ENCODE measurements around the gene STYXL1. TPM values are rescaled to one million over a fixed set of nuclear protein-coding genes. Genes with fewer than 3 reads are reported as not detected.

Gene STYXL1
- total RNA-seq, 3 donors from 2014 or later = 27.5 to 38.3 (median 28.3) TPM

DNA sequence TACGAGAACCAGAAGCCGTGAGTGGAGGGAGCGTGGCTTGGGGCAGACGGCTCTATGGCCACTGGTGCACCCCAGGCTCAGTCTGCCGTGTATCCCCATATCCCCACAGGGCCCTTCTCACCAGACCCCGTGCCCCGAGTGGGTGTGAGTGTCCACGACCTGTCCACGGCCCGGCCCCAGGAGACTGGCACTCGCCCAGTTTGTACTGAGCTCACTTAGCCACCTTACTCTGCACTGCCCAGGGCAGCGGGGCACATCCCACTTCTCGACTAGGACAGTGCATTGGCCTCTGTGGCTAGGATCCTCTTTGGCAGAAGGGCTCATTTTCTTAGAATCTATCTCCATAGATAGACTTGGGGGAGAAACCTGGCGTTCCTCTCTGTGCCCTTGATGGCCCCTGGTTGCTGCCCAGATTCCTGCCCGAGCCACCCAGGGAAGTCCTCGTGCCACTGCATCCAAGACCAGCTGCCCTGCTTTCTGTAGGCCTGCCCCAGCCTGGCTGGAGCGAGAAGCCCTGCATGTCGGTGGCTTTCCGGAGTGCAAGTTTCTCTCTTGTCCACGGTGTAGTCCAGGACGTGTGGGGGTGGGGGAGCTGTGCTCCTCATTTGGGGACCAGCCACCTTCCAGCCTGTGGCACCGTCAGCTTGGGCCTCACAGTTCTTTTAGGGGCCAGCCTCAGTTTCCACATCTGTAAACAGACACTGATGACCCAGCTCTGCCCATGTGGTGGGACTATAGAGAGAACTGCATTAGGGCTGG is 65.3 kb downstream of the STYXL1 start:
- H3K36me3 ChIP-seq = peaks cover 24% of the 10 kb centered on the region
- H3K4me1 ChIP-seq = no peaks in the 10 kb centered on the region
- intact Hi-C loops (cut with DNase I; ENCODE audit: low total_unique reads) = no loop called here
- H3K27me3 ChIP-seq = no peaks in the 10 kb centered on the region
- no peaks in the 10 kb centered on the region for H3K9me3 ChIP-seq
- H3K4me3 ChIP-seq = no peak overlapping the region
- TF ChIP-seq POLR2A (IDR thresholded peaks at IDR 0.05) = no peak
- TF ChIP-seq, protein P1, sequence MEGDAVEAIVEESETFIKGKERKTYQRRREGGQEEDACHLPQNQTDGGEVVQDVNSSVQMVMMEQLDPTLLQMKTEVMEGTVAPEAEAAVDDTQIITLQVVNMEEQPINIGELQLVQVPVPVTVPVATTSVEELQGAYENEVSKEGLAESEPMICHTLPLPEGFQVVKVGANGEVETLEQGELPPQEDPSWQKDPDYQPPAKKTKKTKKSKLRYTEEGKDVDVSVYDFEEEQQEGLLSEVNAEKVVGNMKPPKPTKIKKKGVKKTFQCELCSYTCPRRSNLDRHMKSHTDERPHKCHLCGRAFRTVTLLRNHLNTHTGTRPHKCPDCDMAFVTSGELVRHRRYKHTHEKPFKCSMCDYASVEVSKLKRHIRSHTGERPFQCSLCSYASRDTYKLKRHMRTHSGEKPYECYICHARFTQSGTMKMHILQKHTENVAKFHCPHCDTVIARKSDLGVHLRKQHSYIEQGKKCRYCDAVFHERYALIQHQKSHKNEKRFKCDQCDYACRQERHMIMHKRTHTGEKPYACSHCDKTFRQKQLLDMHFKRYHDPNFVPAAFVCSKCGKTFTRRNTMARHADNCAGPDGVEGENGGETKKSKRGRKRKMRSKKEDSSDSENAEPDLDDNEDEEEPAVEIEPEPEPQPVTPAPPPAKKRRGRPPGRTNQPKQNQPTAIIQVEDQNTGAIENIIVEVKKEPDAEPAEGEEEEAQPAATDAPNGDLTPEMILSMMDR (IDR thresholded peaks at IDR 0.05) = no peak
- no peak for TF ChIP-seq POLR2AphosphoS5 (IDR thresholded peaks at IDR 0.05)
- H3K27ac ChIP-seq = no peak overlapping the region
- no peak for DNase-seq (ENCODE audit: low spot score in 2 of 2)

DNA sequence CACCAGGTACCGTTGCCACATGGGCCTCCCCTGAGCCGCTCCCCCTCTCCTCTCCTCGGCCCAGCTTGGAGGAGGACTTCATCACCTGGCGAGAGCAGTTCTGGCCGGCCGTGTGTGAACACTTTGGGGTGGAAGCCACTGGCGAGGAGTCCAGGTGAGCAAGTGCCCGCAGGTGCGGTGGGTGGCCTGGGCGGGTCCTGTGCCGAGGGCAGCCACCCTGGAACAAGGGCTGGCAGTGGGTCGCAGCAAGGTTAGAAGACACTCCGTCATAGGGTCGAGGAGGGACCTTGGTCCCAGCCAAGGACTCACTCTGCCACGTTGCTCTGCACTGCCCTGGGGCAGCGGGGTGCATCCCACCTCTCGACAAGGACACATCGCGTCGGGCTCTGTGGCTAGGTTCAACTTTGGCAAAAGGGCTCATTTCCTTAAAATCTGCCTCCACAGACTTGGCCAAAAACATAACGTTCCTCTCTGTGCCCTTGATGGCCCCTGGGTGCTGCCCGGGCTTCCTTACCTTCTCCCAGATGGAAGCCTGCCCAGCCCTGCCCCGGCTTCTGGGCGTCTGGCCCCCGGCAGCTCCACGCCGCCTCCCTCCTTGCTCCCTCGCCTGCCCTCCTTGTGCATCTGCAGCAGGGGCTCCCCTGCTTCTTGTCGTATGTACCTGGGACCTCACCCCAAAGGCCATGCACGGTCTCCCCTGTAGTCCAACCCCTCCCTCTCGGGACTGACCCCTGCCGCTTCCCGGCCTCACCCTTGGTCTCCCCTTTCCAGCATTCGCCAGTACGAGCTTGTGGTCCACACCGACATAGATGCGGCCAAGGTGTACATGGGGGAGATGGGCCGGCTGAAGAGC is 66.1 kb downstream of the STYXL1 start:
- Histone ChIP-seq H3K27me3 (no peaks in the 10 kb centered on the region), H3K36me3 (peaks cover 22% of the 10 kb centered on the region), H3K4me3 (no peak overlapping the region), H3K9me3 (no peaks in the 10 kb centered on the region), H3K27ac (no peak overlapping the region), H3K4me1 (no peaks in the 10 kb centered on the region)
- DNase-seq (ENCODE audit: low spot score in 2 of 2) = no peak
- TF ChIP-seq POLR2A (IDR thresholded peaks at IDR 0.05) (no peak), POLR2AphosphoS5 (IDR thresholded peaks at IDR 0.05) (no peak)
- TF ChIP-seq, protein P1 (IDR thresholded peaks at IDR 0.05) = no peak
- intact Hi-C loops (cut with DNase I; ENCODE audit: low total_unique reads) = no loop called here

DNA sequence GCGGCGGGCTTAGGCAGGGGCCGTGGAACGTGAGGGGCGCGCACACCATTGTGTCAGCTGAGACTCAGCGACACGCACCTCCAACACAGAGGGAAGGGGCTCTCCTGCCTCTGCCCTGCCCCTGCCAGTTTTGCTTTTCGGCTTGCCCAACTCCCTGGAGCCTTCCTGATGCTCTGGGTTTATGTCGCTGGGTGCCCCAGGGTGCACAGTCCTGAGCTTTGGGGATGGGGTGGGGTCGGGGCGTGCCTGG is 66.7 kb downstream of the STYXL1 start:
- TF ChIP-seq POLR2A (IDR thresholded peaks at IDR 0.05) = no peak
- TF ChIP-seq POLR2AphosphoS5 (IDR thresholded peaks at IDR 0.05) = no peak
- TF ChIP-seq, protein P1 (IDR thresholded peaks at IDR 0.05) = no peak
- Histone ChIP-seq H3K4me3 (no peak overlapping the region), H3K27ac (no peak overlapping the region), H3K4me1 (no peaks in the 10 kb centered on the region), H3K36me3 (peaks cover 17% of the 10 kb centered on the region), H3K27me3 (no peaks in the 10 kb centered on the region), H3K9me3 (no peaks in the 10 kb centered on the region)
- intact Hi-C loops (cut with DNase I; ENCODE audit: low total_unique reads) = no loop called here
- DNase-seq (ENCODE audit: low spot score in 2 of 2) = no peak

DNA sequence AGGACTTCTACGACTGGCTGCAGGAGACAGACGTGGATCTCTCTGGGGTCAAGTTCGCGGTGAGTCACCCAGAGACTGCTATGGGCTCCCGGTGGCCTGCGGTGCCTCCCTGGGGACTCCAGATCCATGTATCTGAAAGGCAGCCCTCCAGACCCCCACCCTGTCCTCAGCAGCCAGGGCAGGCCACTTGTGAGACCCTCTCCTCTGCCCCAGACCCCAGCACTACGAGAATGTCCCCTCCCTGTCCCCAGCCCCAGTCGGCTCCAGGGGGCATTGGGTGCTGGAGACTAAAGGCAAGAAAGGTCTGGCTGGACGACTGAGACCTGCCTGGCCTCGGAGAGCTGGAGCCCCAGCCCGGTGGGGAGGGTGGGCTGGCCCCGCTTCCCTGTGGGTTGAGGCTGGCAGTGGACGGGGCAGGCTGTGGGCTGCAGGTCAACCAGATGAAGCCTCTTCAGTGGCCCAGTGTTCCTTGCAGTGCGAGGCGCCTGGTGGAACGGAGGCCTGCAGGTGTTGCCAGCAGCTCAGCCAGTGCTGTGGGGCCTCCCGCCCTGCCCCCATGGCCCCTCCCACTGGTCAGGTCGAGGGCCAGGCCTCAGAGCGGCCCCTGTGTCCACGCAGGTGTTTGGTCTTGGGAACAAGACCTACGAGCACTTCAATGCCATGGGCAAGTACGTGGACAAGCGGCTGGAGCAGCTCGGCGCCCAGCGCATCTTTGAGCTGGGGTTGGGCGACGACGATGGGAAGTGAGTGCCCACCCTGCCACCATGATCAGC is 67.2 kb downstream of the STYXL1 start:
- no peak for DNase-seq (ENCODE audit: low spot score in 2 of 2)

More for the DNA sequence above, 67.2 kb downstream of the STYXL1 start:
- Histone ChIP-seq H3K27ac (no peak overlapping the region), H3K9me3 (no peaks in the 10 kb centered on the region), H3K36me3 (peaks cover 12% of the 10 kb centered on the region), H3K27me3 (no peaks in the 10 kb centered on the region), H3K4me1 (no peaks in the 10 kb centered on the region), H3K4me3 (no peak overlapping the region)
- TF ChIP-seq, protein P1 (IDR thresholded peaks at IDR 0.05) = no peak
- TF ChIP-seq POLR2A (IDR thresholded peaks at IDR 0.05) (no peak), POLR2AphosphoS5 (IDR thresholded peaks at IDR 0.05) (no peak)
- intact Hi-C loops (cut with DNase I; ENCODE audit: low total_unique reads) = no loop called here

Data from breast epithelium (tissue), 4 donors.